ENCODE measurements around the gene TLCD3B.

Gene TLCD3B

DNA sequence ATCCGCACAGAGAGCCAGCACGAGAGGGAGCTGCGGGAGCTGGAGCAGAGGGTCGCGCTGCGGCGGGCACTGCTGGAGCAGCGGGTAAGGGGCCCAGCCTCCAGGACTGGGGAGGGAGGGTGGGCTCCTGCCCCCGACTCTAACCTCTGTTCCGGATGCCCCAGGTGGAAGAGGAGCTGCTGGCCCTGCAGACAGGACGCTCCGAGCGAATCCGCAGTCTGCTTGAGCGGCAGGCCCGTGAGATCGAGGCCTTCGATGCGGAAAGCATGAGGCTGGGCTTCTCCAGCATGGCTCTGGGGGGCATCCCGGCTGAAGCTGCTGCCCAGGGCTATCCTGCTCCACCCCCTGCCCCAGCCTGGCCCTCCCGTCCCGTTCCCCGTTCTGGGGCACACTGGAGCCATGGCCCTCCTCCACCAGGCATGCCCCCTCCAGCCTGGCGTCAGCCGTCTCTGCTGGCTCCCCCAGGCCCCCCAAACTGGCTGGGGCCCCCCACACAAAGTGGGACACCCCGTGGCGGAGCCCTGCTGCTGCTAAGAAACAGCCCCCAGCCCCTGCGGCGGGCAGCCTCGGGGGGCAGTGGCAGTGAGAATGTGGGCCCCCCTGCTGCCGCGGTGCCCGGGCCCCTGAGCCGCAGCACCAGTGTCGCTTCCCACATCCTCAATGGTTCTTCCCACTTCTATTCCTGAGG is 40.0 kb downstream of the TLCD3B start:
- TF ChIP-seq, protein P1, sequence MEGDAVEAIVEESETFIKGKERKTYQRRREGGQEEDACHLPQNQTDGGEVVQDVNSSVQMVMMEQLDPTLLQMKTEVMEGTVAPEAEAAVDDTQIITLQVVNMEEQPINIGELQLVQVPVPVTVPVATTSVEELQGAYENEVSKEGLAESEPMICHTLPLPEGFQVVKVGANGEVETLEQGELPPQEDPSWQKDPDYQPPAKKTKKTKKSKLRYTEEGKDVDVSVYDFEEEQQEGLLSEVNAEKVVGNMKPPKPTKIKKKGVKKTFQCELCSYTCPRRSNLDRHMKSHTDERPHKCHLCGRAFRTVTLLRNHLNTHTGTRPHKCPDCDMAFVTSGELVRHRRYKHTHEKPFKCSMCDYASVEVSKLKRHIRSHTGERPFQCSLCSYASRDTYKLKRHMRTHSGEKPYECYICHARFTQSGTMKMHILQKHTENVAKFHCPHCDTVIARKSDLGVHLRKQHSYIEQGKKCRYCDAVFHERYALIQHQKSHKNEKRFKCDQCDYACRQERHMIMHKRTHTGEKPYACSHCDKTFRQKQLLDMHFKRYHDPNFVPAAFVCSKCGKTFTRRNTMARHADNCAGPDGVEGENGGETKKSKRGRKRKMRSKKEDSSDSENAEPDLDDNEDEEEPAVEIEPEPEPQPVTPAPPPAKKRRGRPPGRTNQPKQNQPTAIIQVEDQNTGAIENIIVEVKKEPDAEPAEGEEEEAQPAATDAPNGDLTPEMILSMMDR (conservative IDR thresholded peaks at IDR 0.05; ENCODE audit: low read depth, low read length): no peak
- no peak overlapping the region for H3K4me3 ChIP-seq (ENCODE audit: low read depth, low read length)
- DNase-seq (ENCODE audit: low read depth): no peak

DNA sequence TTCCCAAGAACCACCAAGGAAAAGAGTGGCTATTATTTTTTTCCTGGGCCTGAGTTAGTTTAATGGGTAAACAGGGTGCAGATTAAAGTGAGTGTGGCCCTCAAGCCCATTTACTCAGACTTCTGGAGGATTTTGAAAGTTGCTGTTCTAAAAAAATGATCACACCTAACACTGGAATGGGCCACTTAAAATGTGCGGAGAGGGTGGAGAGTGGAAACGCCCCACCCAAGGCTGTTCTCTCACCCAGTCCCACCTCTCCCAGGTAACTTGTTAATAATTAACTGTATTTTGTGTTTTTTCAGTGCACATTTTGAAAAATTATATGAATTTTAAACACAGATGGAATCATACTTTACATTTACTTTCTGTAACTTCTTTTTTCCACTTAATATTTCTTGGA is 41.0 kb downstream of the TLCD3B start:
- no peak overlapping the region for H3K4me3 ChIP-seq (ENCODE audit: low read depth, low read length)

DNA sequence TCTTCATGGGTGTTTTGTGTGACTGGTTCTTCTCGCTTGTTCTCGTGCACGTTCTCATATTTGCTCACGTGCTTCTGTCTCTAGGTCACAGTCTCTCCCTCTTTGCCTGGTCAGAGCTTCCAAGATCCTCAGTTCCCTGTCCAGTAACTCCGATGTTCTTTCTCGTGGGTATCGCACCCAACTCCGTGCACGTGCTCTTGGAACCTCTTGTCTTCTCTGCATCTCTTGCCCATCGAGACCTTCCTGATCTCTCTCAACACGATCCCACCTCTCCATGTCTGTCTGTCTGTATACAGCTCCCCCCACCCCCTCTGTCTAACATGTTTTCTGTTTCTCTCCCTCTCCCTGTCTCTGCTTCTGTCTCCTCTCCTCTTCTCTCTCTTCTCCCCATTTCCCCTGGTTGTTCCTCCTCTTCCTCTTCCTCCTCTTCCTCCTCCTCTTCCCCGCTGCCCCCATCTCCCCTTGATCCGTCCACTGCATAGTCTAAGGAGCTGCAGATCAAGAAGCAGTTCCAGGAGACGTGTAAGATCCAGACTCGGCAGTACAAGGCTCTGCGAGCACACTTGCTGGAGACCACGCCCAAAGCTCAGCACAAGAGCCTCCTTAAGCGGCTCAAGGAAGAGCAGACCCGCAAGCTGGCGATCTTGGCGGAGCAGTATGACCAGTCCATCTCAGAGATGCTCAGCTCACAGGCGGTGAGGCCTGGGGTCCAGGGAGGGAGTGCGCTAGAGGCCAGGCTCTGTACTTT is 41.8 kb downstream of the TLCD3B start:
- no peak for DNase-seq (ENCODE audit: low read depth)
- TF ChIP-seq, protein P1 (conservative IDR thresholded peaks at IDR 0.05; ENCODE audit: low read depth, low read length): no peak
- H3K4me3 ChIP-seq (ENCODE audit: low read depth, low read length): no peak overlapping the region

More for the DNA sequence above, 41.0 kb downstream of the TLCD3B start:
- DNase-seq (ENCODE audit: low read depth): no peak
- TF ChIP-seq, protein P1 (conservative IDR thresholded peaks at IDR 0.05; ENCODE audit: low read depth, low read length): no peak

DNA sequence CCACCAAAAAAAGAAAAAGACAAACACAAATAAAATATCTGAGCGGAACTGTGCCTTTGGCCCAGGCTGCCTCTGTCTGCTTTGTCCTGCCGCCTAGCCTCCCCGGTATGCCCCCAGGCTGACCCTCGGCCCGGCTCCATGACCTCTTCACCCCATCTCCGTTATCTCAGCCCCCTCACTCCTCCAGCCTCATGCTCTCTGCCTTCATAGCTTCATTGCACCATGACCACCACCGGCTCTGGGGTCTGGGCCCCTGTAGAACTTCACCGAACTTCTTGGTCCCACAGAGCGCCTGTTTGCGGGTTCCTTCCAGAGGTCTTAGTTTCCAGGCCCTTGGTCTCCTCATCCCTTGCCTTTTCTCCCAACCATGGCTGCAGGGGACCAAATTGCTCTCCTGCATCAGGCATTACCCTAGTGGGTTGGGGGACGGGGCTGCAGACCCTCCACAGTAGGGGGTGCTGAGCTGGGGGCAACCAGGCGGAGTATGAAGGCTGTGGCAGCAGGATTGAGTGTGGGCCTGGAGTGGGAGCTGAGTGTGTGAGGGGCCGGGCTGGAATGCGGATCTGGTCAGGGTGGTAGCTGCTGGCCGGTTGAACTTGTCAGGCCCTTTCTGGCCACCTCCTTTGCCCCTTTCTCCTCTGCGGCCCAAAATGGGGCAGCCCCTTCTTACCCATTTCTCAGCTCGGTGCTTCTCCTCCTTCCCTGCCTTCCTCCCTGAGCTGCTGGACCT is 42.6 kb downstream of the TLCD3B start:
- no peak overlapping the region for H3K4me3 ChIP-seq (ENCODE audit: low read depth, low read length)
- TF ChIP-seq, protein P1 (conservative IDR thresholded peaks at IDR 0.05; ENCODE audit: low read depth, low read length): no peak
- DNase-seq (ENCODE audit: low read depth): no peak

DNA sequence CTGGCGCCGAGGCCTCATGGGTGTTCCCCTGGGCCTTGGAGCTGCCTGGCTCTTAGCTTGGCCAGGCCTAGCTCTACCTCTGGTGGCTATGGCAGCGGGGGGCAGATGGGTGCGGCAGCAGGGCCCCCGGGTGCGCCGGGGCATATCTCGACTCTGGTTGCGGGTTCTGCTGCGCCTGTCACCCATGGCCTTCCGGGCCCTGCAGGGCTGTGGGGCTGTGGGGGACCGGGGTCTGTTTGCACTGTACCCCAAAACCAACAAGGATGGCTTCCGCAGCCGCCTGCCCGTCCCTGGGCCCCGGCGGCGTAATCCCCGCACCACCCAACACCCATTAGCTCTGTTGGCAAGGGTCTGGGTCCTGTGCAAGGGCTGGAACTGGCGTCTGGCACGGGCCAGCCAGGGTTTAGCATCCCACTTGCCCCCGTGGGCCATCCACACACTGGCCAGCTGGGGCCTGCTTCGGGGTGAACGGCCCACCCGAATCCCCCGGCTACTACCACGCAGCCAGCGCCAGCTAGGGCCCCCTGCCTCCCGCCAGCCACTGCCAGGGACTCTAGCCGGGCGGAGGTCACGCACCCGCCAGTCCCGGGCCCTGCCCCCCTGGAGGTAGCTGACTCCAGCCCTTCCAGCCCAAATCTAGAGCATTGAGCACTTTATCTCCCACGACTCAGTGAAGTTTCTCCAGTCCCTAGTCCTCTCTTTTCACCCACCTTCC is 43.5 kb downstream of the TLCD3B start:
- DNase-seq (ENCODE audit: low read depth): no peak
- no peak overlapping the region for H3K4me3 ChIP-seq (ENCODE audit: low read depth, low read length)
- TF ChIP-seq, protein P1 (conservative IDR thresholded peaks at IDR 0.05; ENCODE audit: low read depth, low read length): no peak

DNA sequence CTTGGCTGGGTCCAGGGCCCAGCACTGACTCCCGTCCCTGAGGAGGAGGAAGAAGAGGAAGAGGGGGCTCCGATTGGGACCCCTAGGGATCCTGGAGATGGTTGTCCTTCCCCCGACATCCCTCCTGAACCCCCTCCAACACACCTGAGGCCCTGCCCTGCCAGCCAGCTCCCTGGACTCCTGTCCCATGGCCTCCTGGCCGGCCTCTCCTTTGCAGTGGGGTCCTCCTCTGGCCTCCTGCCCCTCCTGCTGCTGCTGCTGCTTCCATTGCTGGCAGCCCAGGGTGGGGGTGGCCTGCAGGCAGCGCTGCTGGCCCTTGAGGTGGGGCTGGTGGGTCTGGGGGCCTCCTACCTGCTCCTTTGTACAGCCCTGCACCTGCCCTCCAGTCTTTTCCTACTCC is 44.1 kb downstream of the TLCD3B start:
- no peak for DNase-seq (ENCODE audit: low read depth)
- TF ChIP-seq, protein P1 (conservative IDR thresholded peaks at IDR 0.05; ENCODE audit: low read depth, low read length): no peak
- H3K4me3 ChIP-seq (ENCODE audit: low read depth, low read length): no peak overlapping the region
